ENCODE measurements around the gene EAPP.

- no peak for TF ChIP-seq ELF4 (IDR thresholded peaks at IDR 0.05)
- TF ChIP-seq NFRKB (IDR thresholded peaks at IDR 0.05): no peak
- TF ChIP-seq FOXA1 (IDR thresholded peaks at IDR 0.05): no peak
- TF ChIP-seq BHLHE40 (IDR thresholded peaks at IDR 0.05; ENCODE audit: borderline replicate concordance): no peak
Measured at GRCh38 chr14:34496679-34497513, 42.6 kb downstream of the EAPP start.
